ENCODE results near the gene GOT1.

DNA sequence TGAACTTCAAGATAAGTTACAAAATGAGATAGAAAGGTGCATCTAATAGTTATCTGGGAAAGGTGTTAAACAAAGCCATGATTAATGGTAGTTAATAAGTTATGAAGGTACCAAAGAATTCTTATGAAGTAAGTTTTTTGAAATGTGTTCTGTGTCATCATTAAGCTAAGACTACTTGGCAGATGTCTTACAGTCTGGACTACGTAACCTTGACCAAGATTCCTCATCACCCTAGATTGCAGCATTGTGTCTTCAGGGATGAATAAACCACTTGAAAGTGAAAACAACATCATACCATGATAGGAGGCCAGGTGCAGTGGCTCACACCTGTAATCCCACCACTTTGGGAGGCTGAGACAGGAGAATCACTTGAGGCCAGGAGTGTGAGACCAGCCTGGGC is 48.2 kb downstream of the GOT1 start:
- TF ChIP-seq POLR2A (IDR thresholded peaks at IDR 0.05): no peak
- TF ChIP-seq, protein P1, sequence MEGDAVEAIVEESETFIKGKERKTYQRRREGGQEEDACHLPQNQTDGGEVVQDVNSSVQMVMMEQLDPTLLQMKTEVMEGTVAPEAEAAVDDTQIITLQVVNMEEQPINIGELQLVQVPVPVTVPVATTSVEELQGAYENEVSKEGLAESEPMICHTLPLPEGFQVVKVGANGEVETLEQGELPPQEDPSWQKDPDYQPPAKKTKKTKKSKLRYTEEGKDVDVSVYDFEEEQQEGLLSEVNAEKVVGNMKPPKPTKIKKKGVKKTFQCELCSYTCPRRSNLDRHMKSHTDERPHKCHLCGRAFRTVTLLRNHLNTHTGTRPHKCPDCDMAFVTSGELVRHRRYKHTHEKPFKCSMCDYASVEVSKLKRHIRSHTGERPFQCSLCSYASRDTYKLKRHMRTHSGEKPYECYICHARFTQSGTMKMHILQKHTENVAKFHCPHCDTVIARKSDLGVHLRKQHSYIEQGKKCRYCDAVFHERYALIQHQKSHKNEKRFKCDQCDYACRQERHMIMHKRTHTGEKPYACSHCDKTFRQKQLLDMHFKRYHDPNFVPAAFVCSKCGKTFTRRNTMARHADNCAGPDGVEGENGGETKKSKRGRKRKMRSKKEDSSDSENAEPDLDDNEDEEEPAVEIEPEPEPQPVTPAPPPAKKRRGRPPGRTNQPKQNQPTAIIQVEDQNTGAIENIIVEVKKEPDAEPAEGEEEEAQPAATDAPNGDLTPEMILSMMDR (IDR thresholded peaks at IDR 0.05 in 4 of 5, conservative IDR thresholded peaks at IDR 0.05 in 1 of 5): no peak

All from gastrocnemius medialis (tissue), 4 donors.